Mesothelial cell of epicardium (in vitro differentiated cells): ENCODE measurements around the gene WDR89. TPM values are rescaled to one million over a fixed set of nuclear protein-coding genes. Genes with fewer than 3 reads are reported as not detected.

ENCODE experiments used
- DNase-seq, 2 experiments: peaks; one replicate each; pipeline ENCODE4 v3.0.0; 2021; ENCODE audit warnings: low spot score in 2 of 2; ENCODE audit not compliant: unreplicated experiment in 2 of 2
- H3K27ac Mint-ChIP-seq: 2 replicates; pipeline ENCODE4 v1.8.0; 2021; ENCODE audit warnings: mixed read lengths
- H3K27me3 Mint-ChIP-seq: 2 replicates; pipeline ENCODE4 v1.8.0; 2021; ENCODE audit warnings: low read depth, mixed read lengths
- H3K36me3 Mint-ChIP-seq: 2 replicates; pipeline ENCODE4 v1.8.0; 2021; ENCODE audit warnings: mixed read lengths
- H3K4me1 Mint-ChIP-seq: 2 replicates; pipeline ENCODE4 v1.8.0; 2021; ENCODE audit warnings: mixed read lengths
- H3K4me3 Mint-ChIP-seq: 2 replicates; pipeline ENCODE4 v1.8.0; 2021; ENCODE audit warnings: mild to moderate bottlenecking, moderate library complexity, mixed read lengths
- H3K9me3 Mint-ChIP-seq: 2 replicates; pipeline ENCODE4 v1.8.0; 2021; ENCODE audit warnings: mixed read lengths
- CTCF ChIP-seq: fragments of 200-600 bp; sonication (generic); IDR thresholded peaks from one replicate; pipeline ENCODE4 v1.5.0; 2021; ENCODE audit warnings: antibody characterized with exemption; ENCODE audit not compliant: unreplicated experiment
- total RNA-seq: library from RNA; stranded (reverse); gene quantifications from 3 replicates; pipeline ENCODE4 v1.2.1, GENCODE V29; 2021

The WDR89 gene
- total RNA-seq, 1 donor from 2014 or later, result 18.4 TPM

- Mint-ChIP-seq H3K36me3 (peaks cover 6% of the 10 kb centered on the region), H3K27ac (no peak overlapping the region), H3K4me1 (peaks cover 39% of the 10 kb centered on the region), H3K4me3 (no peak overlapping the region), H3K27me3 (no peaks in the 10 kb centered on the region), H3K9me3 (no peaks in the 10 kb centered on the region)
- DNase-seq, result no peak
- TF ChIP-seq CTCF, result no peak
These were observed 10.7 kb upstream of the WDR89 start for GRCh38 chr14:63652406-63652805.

GRCh38 chr14:63650256-63650952 is 8.7 kb upstream of the WDR89 start:
- peaks cover 38% of the 10 kb centered on the region for H3K4me1 Mint-ChIP-seq
- DNase-seq, result no peak
- peak overlapping the region; percentile 75 for H3K27ac Mint-ChIP-seq
- peaks cover 6% of the 10 kb centered on the region for H3K36me3 Mint-ChIP-seq
- H3K4me3 Mint-ChIP-seq, result no peak overlapping the region
- H3K9me3 Mint-ChIP-seq, result no peaks in the 10 kb centered on the region
- TF ChIP-seq CTCF, result no peak
- no peaks in the 10 kb centered on the region for H3K27me3 Mint-ChIP-seq

- peak overlapping the region; percentile 87 for H3K27ac Mint-ChIP-seq
- peak overlapping the region; percentile 16 for H3K4me3 Mint-ChIP-seq
- no peaks in the 10 kb centered on the region for H3K27me3 Mint-ChIP-seq
- no peak for TF ChIP-seq CTCF
- no peak for DNase-seq
- peaks cover 36% of the 10 kb centered on the region for H3K4me1 Mint-ChIP-seq
- no peaks in the 10 kb centered on the region for H3K9me3 Mint-ChIP-seq
- H3K36me3 Mint-ChIP-seq, result peaks cover 4% of the 10 kb centered on the region
These were observed 6.2 kb upstream of the WDR89 start for GRCh38 chr14:63647696-63648410.

GRCh38 chr14:63644741-63645140 is 3.1 kb upstream of the WDR89 start:
- Mint-ChIP-seq H3K36me3 (peaks cover 2% of the 10 kb centered on the region), H3K27ac (no peak overlapping the region), H3K4me1 (peaks cover 34% of the 10 kb centered on the region), H3K27me3 (no peaks in the 10 kb centered on the region), H3K4me3 (no peak overlapping the region), H3K9me3 (no peaks in the 10 kb centered on the region)
- no peak for DNase-seq
- TF ChIP-seq CTCF, result no peak

GRCh38 chr14:63642656-63643382 is 1.1 kb upstream of the WDR89 start:
- peak overlapping the region; percentile 97 for H3K27ac Mint-ChIP-seq
- peak overlapping the region; percentile 77 for H3K4me3 Mint-ChIP-seq
- no peak for DNase-seq
- H3K36me3 Mint-ChIP-seq, result peaks cover 7% of the 10 kb centered on the region
- H3K4me1 Mint-ChIP-seq, result peaks cover 32% of the 10 kb centered on the region
- H3K9me3 Mint-ChIP-seq, result no peaks in the 10 kb centered on the region
- H3K27me3 Mint-ChIP-seq, result no peaks in the 10 kb centered on the region
- TF ChIP-seq CTCF, result peak; percentile 42
